ENCODE data around the gene DOK1. TPM values are rescaled to one million over a fixed set of nuclear protein-coding genes. Genes with fewer than 3 reads are reported as not detected.

Gene DOK1
- total and polyA plus RNA-seq, 4 donors = 17.7 to 37.3 (median 26.6) TPM

GRCh38 chr2:74582184-74582583 lies 27.7 kb downstream of the DOK1 start:
- WGBS, 2 donors = 81 to 82% methylated on average over 2 of the region's 2 CpGs
- H3K36me3 ChIP-seq (ENCODE audit: control insufficient read depth in 4 of 4, insufficient read depth in 4 of 4, low read length in 4 of 4) = no peaks in the 10 kb centered on the region
- no peak overlapping the region for H3K4me3 ChIP-seq
- no peak overlapping the region for H3K9ac ChIP-seq (ENCODE audit: insufficient read depth in 1 of 2, low read length in 2 of 2)
- H3K27me3 ChIP-seq (ENCODE audit: control insufficient read depth in 3 of 3, insufficient read depth in 3 of 3, low read length in 2 of 3) = no peaks in the 10 kb centered on the region
- no peak for ATAC-seq (ENCODE audit: insufficient read depth, low FRiP score)
- DNase-seq = no peak
- peaks cover 0 to 2% (median 0%) of the 10 kb centered on the region in 5 donors for H3K4me1 ChIP-seq (ENCODE audit: control insufficient read depth in 5 of 5, insufficient read depth in 5 of 5, low read length in 5 of 5)
- no peak for TF ChIP-seq CTCF (IDR thresholded peaks at IDR 0.05; ENCODE audit: control extremely low read depth, extremely low read depth)
- H3K9me3 ChIP-seq (ENCODE audit: control insufficient read depth in 4 of 4, insufficient read depth in 3 of 4, low read length in 3 of 4) = no peaks in the 10 kb centered on the region
- H3K27ac ChIP-seq (ENCODE audit: low read depth in 1 of 2, low read length in 1 of 2) = no peak overlapping the region

- ATAC-seq (ENCODE audit: insufficient read depth, low FRiP score) (no peak), DNase-seq (no peak)
- H3K9ac ChIP-seq (ENCODE audit: insufficient read depth in 1 of 2, low read length in 2 of 2) = no peak overlapping the region
- H3K4me1 ChIP-seq (ENCODE audit: control insufficient read depth in 5 of 5, insufficient read depth in 5 of 5, low read length in 5 of 5) = peaks cover 0 to 2% (median 0%) of the 10 kb centered on the region in 5 donors
- no peak for TF ChIP-seq CTCF (IDR thresholded peaks at IDR 0.05; ENCODE audit: control extremely low read depth, extremely low read depth)
- H3K27me3 ChIP-seq (ENCODE audit: control insufficient read depth in 3 of 3, insufficient read depth in 3 of 3, low read length in 2 of 3) = no peaks in the 10 kb centered on the region
- H3K4me3 ChIP-seq = no peak overlapping the region
- H3K27ac ChIP-seq (ENCODE audit: low read depth in 1 of 2, low read length in 1 of 2) = no peak overlapping the region
- no peaks in the 10 kb centered on the region for H3K36me3 ChIP-seq (ENCODE audit: control insufficient read depth in 4 of 4, insufficient read depth in 4 of 4, low read length in 4 of 4)
- no peaks in the 10 kb centered on the region for H3K9me3 ChIP-seq (ENCODE audit: control insufficient read depth in 4 of 4, insufficient read depth in 3 of 4, low read length in 3 of 4)
These were observed 29.0 kb downstream of the DOK1 start for GRCh38 chr2:74583504-74583903.

DNA sequence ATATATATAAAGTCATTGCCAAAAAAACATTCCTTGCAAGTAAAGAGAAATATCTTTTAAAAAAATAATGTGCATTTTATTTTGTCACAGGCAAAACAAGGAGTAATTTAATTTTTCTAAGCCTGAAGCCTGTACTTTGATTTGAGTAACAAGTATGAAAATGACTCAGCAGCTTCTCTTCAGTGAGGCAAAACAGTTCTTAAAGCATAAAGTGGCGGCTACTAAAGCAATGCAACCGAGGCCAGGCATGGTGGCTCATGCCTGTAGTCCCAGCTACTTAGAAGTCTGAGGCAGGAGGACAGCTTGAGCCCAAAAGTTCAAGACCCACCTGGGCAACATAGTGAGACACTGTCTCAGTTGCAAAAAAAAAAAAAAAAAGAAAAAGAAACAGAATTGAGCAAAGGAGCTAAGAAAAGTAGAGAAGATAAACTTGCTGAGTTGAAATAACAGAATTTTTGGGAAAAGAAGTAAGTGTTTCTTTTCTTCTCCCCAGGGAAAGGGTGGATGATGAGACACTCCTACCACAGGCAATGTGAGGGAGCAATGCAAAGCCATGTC lies 29.6 kb downstream of the DOK1 start:
- ATAC-seq (ENCODE audit: insufficient read depth, low FRiP score) = no peak
- Histone ChIP-seq H3K36me3 (ENCODE audit: control insufficient read depth in 4 of 4, insufficient read depth in 4 of 4, low read length in 4 of 4) (no peaks in the 10 kb centered on the region), H3K27me3 (ENCODE audit: control insufficient read depth in 3 of 3, insufficient read depth in 3 of 3, low read length in 2 of 3) (peaks cover 0 to 2% (median 0%) of the 10 kb centered on the region in 3 donors), H3K9me3 (ENCODE audit: control insufficient read depth in 4 of 4, insufficient read depth in 3 of 4, low read length in 3 of 4) (no peaks in the 10 kb centered on the region), H3K27ac (ENCODE audit: low read depth in 1 of 2, low read length in 1 of 2) (no peak overlapping the region), H3K4me1 (ENCODE audit: control insufficient read depth in 5 of 5, insufficient read depth in 5 of 5, low read length in 5 of 5) (peaks cover 0 to 2% (median 0%) of the 10 kb centered on the region in 5 donors), H3K9ac (ENCODE audit: insufficient read depth in 1 of 2, low read length in 2 of 2) (no peak overlapping the region), H3K4me3 (no peak overlapping the region)
- 22 to 56% methylated on average over 2 of the region's 2 CpGs for WGBS, 2 donors
- no peak for DNase-seq
- TF ChIP-seq CTCF (IDR thresholded peaks at IDR 0.05; ENCODE audit: control extremely low read depth, extremely low read depth) = no peak

Data from lung (tissue), 12 donors.